ENCODE data around the gene DCUN1D2. TPM values are rescaled to one million over a fixed set of nuclear protein-coding genes. Genes with fewer than 3 reads are reported as not detected.

DCUN1D2 gene
- total RNA-seq, 6 donors from 2014 or later: 10.1 to 53.4 (median 26.5) TPM

- ATAC-seq (ENCODE audit: low FRiP score in 2 of 2) (no peak), DNase-seq (peak in 1 of 2 donors; percentile 53)
- Histone ChIP-seq H3K4me3 (no peak overlapping the region), H3K4me1 (no peaks in the 10 kb centered on the region), H3K36me3 (no peaks in the 10 kb centered on the region), H3K27ac (no peak overlapping the region), H3K27me3 (no peaks in the 10 kb centered on the region), H3K9me3 (no peaks in the 10 kb centered on the region)
- TF ChIP-seq POLR2A (IDR thresholded peaks at IDR 0.05): no peak
- no peak for TF ChIP-seq POLR2AphosphoS5 (IDR thresholded peaks at IDR 0.05)
- no peak for TF ChIP-seq EP300 (IDR thresholded peaks at IDR 0.05)
- TF ChIP-seq, protein P1, sequence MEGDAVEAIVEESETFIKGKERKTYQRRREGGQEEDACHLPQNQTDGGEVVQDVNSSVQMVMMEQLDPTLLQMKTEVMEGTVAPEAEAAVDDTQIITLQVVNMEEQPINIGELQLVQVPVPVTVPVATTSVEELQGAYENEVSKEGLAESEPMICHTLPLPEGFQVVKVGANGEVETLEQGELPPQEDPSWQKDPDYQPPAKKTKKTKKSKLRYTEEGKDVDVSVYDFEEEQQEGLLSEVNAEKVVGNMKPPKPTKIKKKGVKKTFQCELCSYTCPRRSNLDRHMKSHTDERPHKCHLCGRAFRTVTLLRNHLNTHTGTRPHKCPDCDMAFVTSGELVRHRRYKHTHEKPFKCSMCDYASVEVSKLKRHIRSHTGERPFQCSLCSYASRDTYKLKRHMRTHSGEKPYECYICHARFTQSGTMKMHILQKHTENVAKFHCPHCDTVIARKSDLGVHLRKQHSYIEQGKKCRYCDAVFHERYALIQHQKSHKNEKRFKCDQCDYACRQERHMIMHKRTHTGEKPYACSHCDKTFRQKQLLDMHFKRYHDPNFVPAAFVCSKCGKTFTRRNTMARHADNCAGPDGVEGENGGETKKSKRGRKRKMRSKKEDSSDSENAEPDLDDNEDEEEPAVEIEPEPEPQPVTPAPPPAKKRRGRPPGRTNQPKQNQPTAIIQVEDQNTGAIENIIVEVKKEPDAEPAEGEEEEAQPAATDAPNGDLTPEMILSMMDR (IDR thresholded peaks at IDR 0.05): no peak
- WGBS, 2 donors: 85 to 93% methylated on average over 8 to 9 of the region's 11 CpGs
Observed at GRCh38 chr13:113423520-113424163, 66.9 kb downstream of the DCUN1D2 start.

- Histone ChIP-seq H3K27me3 (no peaks in the 10 kb centered on the region), H3K4me3 (no peak overlapping the region), H3K9me3 (no peaks in the 10 kb centered on the region), H3K27ac (no peak overlapping the region), H3K36me3 (no peaks in the 10 kb centered on the region), H3K4me1 (no peaks in the 10 kb centered on the region)
- ATAC-seq (ENCODE audit: low FRiP score in 2 of 2) (no peak), DNase-seq (peak in 1 of 2 donors; percentile 72)
- TF ChIP-seq POLR2AphosphoS5 (IDR thresholded peaks at IDR 0.05) (no peak), EP300 (IDR thresholded peaks at IDR 0.05) (no peak), POLR2A (IDR thresholded peaks at IDR 0.05) (no peak)
- TF ChIP-seq, protein P1 (IDR thresholded peaks at IDR 0.05): no peak
- WGBS, 2 donors: 89 to 93% methylated on average over 22 to 25 of the region's 26 CpGs
Observed at GRCh38 chr13:113422807-113423519, 67.5 kb downstream of the DCUN1D2 start.

DNA sequence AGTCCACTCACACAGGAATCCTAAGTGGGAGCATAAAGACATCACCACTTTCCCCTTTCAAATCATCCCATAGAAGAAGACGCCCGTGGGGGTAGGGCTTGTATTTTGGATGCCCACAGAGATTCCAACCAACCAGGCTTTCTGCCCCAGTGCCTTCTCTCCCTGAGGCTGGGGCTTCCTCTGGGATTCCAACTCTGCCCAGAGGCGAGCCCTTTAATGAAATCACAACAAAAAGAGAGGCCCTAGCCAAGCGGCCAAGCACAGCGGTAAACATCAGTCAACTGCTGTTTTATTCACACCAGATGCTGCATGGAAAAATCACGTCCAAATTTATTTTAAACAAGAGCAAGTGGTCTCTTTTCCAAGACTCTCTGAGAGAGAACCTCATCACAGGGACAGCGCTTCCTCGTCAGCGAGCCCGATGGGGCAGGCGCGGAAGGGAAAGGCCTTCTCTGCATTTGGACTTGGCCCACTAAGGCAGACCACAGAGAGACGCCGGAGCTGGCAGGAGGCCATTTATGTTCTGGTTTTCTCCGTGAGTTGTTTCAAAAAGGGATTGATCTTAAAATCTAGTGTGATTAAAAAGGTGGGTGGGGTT is 68.7 kb downstream of the DCUN1D2 start:
- H3K4me1 ChIP-seq: no peaks in the 10 kb centered on the region
- TF ChIP-seq POLR2AphosphoS5 (IDR thresholded peaks at IDR 0.05) (no peak), EP300 (IDR thresholded peaks at IDR 0.05) (no peak), POLR2A (IDR thresholded peaks at IDR 0.05) (no peak)
- TF ChIP-seq, protein P1 (IDR thresholded peaks at IDR 0.05): no peak
- 80 to 88% methylated on average over 15 of the region's 15 CpGs for WGBS, 2 donors
- DNase-seq: peak in 1 of 2 donors; percentile 50
- ATAC-seq (ENCODE audit: low FRiP score in 2 of 2): peak in 1 of 2 donors; percentile 35
- no peak overlapping the region for H3K27ac ChIP-seq
- H3K4me3 ChIP-seq: no peak overlapping the region
- no peaks in the 10 kb centered on the region for H3K36me3 ChIP-seq
- no peaks in the 10 kb centered on the region for H3K9me3 ChIP-seq
- H3K27me3 ChIP-seq: no peaks in the 10 kb centered on the region

DNA sequence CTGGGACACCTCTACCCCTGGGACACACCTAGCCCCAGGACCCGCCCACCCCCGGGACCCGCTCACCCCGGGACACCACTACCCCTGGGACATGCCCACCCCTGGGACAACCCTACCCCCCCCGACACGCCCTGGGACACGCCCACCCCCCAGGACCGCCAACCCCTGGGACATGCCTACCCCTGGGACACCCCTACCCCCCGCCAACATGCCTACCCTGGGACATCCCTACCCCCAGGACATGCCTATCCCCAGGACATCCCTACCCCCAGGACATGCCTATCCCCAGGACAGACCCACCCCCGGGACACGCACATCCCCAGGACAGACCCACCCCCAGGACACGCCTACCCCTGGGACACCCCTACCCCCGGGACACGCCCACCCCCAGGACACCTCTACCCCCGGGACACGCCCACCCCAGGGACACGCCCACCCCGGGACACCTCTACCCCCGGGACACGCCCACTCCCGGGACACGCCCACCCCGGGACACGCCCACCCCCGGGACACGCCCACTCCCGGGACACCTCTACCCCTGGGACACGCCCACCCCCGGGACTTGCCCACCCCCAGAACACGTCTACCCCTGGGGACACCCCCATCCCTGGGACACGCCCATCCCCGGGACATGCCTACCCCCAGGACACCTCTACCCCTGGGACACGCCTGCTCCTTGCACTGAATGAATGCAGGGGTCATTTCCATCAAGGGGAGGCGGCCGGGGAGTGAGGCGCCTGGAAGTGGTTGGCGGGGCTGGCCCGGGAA is 69.5 kb downstream of the DCUN1D2 start:
- ATAC-seq (ENCODE audit: low FRiP score in 2 of 2): peak in 1 of 2 donors; percentile 14
- TF ChIP-seq POLR2A (IDR thresholded peaks at IDR 0.05) (no peak), POLR2AphosphoS5 (IDR thresholded peaks at IDR 0.05) (no peak), EP300 (IDR thresholded peaks at IDR 0.05) (no peak)
- 82 to 91% methylated on average over 5 to 13 of the region's 38 CpGs for WGBS, 2 donors
- peak in 1 of 2 donors; percentile 76 for DNase-seq
- H3K27me3 ChIP-seq: no peaks in the 10 kb centered on the region
- no peaks in the 10 kb centered on the region for H3K4me1 ChIP-seq
- H3K36me3 ChIP-seq: no peaks in the 10 kb centered on the region
- H3K27ac ChIP-seq: no peak overlapping the region
- no peak overlapping the region for H3K4me3 ChIP-seq
- no peaks in the 10 kb centered on the region for H3K9me3 ChIP-seq

GRCh38 chr13:113420232-113420631 is 70.3 kb downstream of the DCUN1D2 start:
- H3K9me3 ChIP-seq: no peaks in the 10 kb centered on the region
- TF ChIP-seq EP300 (IDR thresholded peaks at IDR 0.05) (no peak), POLR2AphosphoS5 (IDR thresholded peaks at IDR 0.05) (no peak)
- no peak for ATAC-seq (ENCODE audit: low FRiP score in 2 of 2)
- no peak overlapping the region for H3K27ac ChIP-seq
- H3K4me3 ChIP-seq: no peak overlapping the region
- no peaks in the 10 kb centered on the region for H3K36me3 ChIP-seq
- 78 to 93% methylated on average over 14 to 15 of the region's 15 CpGs for WGBS, 2 donors
- DNase-seq: no peak
- no peaks in the 10 kb centered on the region for H3K4me1 ChIP-seq
- no peaks in the 10 kb centered on the region for H3K27me3 ChIP-seq

Measured in upper lobe of left lung (tissue), 6 donors.